SJCRH30 (cell line): ENCODE measurements around the gene PPARD. TPM values are rescaled to one million over a fixed set of nuclear protein-coding genes. Genes with fewer than 3 reads are reported as not detected.

ENCODE experiments used
- DNase-seq, 2 experiments: peaks; one replicate each; pipeline ENCODE4 v3.0.0-alpha.2; 2015 to 2020
- H3K27ac ChIP-seq: fragments of 250-450 bp; sonication (Bioruptor Pico); 2 replicates; pipeline ENCODE4 v1.5.1; 2020; ENCODE audit warnings: mild to moderate bottlenecking, moderate library complexity
- H3K27me3 ChIP-seq: fragments of 250-450 bp; sonication (Bioruptor Pico); 2 replicates; pipeline ENCODE4 v1.5.1; 2020; ENCODE audit warnings: mild to moderate bottlenecking, moderate library complexity
- H3K36me3 ChIP-seq: fragments of 250-450 bp; sonication (Bioruptor Pico); 2 replicates; pipeline ENCODE4 v1.5.1; 2020; ENCODE audit warnings: mild to moderate bottlenecking, moderate library complexity
- H3K4me1 ChIP-seq: fragments of 250-450 bp; sonication (Bioruptor Pico); 2 replicates; pipeline ENCODE4 v1.5.1; 2020; ENCODE audit warnings: mild to moderate bottlenecking, moderate library complexity
- H3K4me3 ChIP-seq: fragments of 250-450 bp; sonication (Bioruptor Pico); 2 replicates; pipeline ENCODE4 v1.5.1; 2020; ENCODE audit warnings: mild to moderate bottlenecking, moderate library complexity
- H3K9me3 ChIP-seq: fragments of 250-450 bp; sonication (Bioruptor Pico); replicated peaks from 2 replicates; pipeline ENCODE4 v1.5.1; 2020; ENCODE audit warnings: mild to moderate bottlenecking, moderate library complexity
- total RNA-seq: library from RNA; depleted of rRNA; stranded (reverse); fragments of >200 nt; shearing (Covaris generic); gene quantifications from 2 replicates; pipeline ENCODE4 v1.2.3, GENCODE V29; 2014

The PPARD gene
- total RNA-seq, 1 experiment from 2014 or later = 10.6 TPM

- peak within 1 kb of the TSS; percentile 71 for H3K27ac ChIP-seq
- peak; percentile 92 to 93 for DNase-seq
- H3K9me3 ChIP-seq = no peaks in the 10 kb centered on the region
- 0 out of 2 replicates have a peak, but pooled peaks cover 3% of the 10 kb centered on the region for H3K27me3 ChIP-seq
- no peaks in the 10 kb centered on the region for H3K36me3 ChIP-seq
- peak within 1 kb of the TSS; percentile 84 for H3K4me3 ChIP-seq
- peaks cover 15% of the 10 kb centered on the region for H3K4me1 ChIP-seq
Observed at GRCh38 chr6:35452183-35453090, 110.1 kb downstream of the PPARD start, which contains the start of gene FANCE. Gene FANCE (plus strand): TSS chr6:35452338. CDS start chr6:35452546, 208 bp downstream.

DNA sequence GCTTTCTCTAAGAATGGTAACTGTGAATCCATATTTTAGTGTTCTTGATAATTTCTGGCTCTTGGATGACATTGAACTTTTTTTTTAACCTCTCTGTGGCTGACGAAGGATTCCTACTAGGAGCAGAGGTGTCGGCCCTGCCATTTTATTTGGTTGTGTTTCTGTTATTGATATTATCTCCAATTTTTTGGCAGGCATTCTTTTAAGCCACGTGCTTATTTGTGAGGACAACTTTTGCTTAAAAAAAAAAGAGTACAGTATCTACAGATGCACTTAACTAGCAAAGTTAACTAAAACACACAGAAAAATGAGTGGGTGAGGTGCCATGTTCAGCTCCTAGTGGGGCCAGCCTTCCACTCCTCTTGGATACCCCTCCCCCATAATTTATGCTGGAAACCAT is 110.9 kb downstream of the PPARD start:
- Histone ChIP-seq H3K27me3 (0 out of 2 replicates have a peak, but pooled peaks cover 3% of the 10 kb centered on the region), H3K9me3 (no peaks in the 10 kb centered on the region), H3K27ac (no peak overlapping the region), H3K36me3 (no peaks in the 10 kb centered on the region), H3K4me3 (peak overlapping the region; percentile 84), H3K4me1 (peaks cover 15% of the 10 kb centered on the region)
- DNase-seq = no peak

DNA sequence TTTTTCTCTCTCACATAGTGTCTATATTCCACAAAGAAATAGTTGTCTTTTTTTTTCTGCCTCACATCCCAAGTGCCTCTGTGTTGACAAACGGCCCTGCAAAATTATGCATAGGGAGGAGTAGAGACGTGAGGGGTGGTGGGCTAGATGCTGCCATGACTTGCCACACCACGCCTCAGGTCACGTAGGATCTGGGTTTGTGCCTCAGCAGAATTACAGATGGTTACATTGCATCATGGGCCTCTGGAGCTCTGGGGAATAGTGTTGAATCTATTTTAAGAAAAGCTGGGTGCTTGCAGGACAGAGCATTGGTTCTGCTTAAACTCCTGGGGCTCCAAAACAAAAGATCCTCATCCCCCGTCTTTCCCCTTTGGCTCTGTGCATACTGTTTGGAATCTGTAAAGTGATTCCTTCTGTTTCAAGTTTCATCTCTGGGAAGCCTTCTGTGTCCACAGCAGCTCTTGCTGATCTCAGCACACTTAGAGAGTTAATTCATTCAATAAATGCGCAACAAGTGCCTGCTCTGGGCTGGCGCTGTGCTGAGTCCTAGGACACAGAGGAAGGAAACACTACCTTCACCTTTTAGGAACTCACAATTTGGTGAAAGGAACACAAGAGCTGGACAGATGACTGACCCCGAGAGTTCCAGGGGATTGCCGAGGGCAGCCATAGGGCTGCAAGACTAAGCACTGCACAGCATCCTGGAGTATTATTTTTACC is 112.2 kb downstream of the PPARD start:
- no peaks in the 10 kb centered on the region; the same call in 1 of the 2 replicates for H3K36me3 ChIP-seq
- 0 out of 2 replicates have a peak, but pooled peaks cover 2% of the 10 kb centered on the region for H3K27me3 ChIP-seq
- H3K4me3 ChIP-seq = no peak overlapping the region
- peaks cover 15% of the 10 kb centered on the region for H3K4me1 ChIP-seq
- DNase-seq = no peak
- no peaks in the 10 kb centered on the region for H3K9me3 ChIP-seq
- H3K27ac ChIP-seq = no peak overlapping the region

DNA sequence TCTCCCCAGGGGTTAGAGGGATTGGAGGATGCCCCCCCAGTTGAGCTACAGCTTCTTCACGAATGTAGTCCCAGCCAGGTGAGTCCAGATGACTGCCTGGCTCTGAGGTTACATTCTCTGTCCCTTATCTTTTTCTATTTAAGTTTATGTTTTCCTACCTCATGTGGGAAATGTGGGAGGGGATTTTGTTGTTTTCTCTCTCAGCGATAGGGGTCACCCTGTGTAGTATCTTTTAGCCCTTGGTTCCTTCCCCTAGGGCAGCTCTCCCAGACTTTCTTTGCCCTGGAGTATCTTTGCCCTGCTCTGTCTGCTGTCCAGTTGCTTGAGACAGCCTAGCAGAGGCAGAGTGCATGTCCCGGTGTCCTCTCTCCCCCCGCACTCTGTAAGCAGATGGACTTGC is 115.5 kb downstream of the PPARD start:
- no peak overlapping the region for H3K27ac ChIP-seq
- no peaks in the 10 kb centered on the region for H3K9me3 ChIP-seq
- no peaks in the 10 kb centered on the region; the same call in 1 of the 2 replicates for H3K36me3 ChIP-seq
- no peaks in the 10 kb centered on the region for H3K27me3 ChIP-seq
- DNase-seq = no peak
- no peak overlapping the region for H3K4me3 ChIP-seq
- peaks cover 8% of the 10 kb centered on the region; the same call in 1 of the 2 replicates for H3K4me1 ChIP-seq

DNA sequence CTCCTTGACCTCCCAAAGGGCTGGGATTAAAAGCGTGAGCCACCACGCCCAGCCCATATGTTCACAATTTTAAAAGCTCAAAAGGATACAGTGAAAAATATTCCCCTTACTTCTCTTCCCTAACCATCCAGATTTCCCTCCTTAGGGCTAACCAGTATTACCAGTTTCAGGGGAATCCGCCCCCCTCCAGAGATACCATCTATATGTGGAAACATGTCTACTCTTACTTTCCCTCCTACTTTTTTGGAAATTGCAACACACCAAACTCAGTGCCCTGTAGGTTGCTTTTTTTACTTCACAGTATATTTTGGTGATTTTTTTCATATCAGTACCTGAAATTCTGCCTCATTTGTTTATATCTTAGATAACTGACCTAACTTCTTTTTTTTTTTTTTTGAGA is 118.9 kb downstream of the PPARD start:
- DNase-seq = no peak
- Histone ChIP-seq H3K27ac (no peak overlapping the region), H3K4me3 (no peak overlapping the region), H3K36me3 (peaks cover 4% of the 10 kb centered on the region), H3K9me3 (no peaks in the 10 kb centered on the region), H3K4me1 (no peaks in the 10 kb centered on the region), H3K27me3 (no peaks in the 10 kb centered on the region)

- H3K27me3 ChIP-seq = no peaks in the 10 kb centered on the region
- no peak for DNase-seq
- H3K27ac ChIP-seq = no peak overlapping the region
- no peak overlapping the region for H3K4me3 ChIP-seq
- peaks cover 5% of the 10 kb centered on the region for H3K36me3 ChIP-seq
- H3K4me1 ChIP-seq = no peaks in the 10 kb centered on the region
- H3K9me3 ChIP-seq = no peaks in the 10 kb centered on the region
Observed at GRCh38 chr6:35463292-35463691, 120.9 kb downstream of the PPARD start.

GRCh38 chr6:35465646-35466045 is 123.3 kb downstream of the PPARD start:
- Histone ChIP-seq H3K36me3 (peaks cover 29% of the 10 kb centered on the region), H3K27me3 (no peaks in the 10 kb centered on the region)
- no peak for DNase-seq

GRCh38 chr6:35468181-35468979 is 126.0 kb downstream of the PPARD start, which contains the start of gene RPL10A:
Gene RPL10A (plus strand): TSS chr6:35468401. CDS start chr6:35468435, 34 bp downstream.
- peaks cover 17% of the 10 kb centered on the region for H3K4me1 ChIP-seq
- peak within 1 kb of the TSS; percentile 92 for H3K27ac ChIP-seq
- peak within 1 kb of the TSS; percentile 98 for H3K4me3 ChIP-seq
- no peaks in the 10 kb centered on the region for H3K9me3 ChIP-seq
- DNase-seq = peak; percentile 96 to 98
- H3K36me3 ChIP-seq = peaks cover 55% of the 10 kb centered on the region
- H3K27me3 ChIP-seq = no peaks in the 10 kb centered on the region

More at GRCh38 chr6:35465646-35466045, 123.3 kb downstream of the PPARD start:
- Histone ChIP-seq H3K27ac (no peak overlapping the region), H3K4me3 (no peak overlapping the region), H3K9me3 (no peaks in the 10 kb centered on the region), H3K4me1 (peaks cover 8% of the 10 kb centered on the region)

DNA sequence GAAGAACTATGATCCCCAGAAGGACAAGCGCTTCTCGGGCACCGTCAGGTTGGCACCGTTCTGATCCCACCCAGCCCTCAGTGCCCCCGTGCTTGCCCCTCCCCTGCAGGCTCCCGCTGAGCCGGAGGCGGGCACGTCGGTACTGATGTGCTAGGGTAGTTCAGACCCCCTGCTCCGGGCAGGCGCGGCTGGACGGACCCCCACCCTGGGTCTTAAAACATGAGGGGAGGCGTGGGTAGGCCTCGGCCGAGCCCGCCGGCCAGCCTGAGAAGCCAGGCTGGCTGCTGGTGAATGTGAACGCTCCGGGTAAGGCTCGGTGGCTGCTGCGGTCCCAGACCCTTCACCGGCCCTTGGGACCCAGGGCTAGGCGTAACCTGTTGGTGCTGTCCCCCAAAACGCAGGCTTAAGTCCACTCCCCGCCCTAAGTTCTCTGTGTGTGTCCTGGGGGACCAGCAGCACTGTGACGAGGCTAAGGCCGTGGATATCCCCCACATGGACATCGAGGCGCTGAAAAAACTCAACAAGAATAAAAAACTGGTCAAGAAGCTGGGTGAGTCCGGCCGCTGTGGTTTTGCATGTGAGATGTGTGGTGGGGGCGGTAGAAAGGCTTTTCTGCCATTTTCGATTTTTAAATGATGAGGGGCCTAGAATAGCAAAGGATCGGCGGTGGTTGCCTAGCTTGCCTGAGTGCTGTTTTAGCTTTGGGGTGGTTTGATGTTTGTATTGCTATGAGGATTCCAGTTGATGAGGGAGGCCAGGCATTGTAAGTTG is 126.8 kb downstream of the PPARD start:
- Histone ChIP-seq H3K9me3 (no peaks in the 10 kb centered on the region), H3K36me3 (peaks cover 61% of the 10 kb centered on the region), H3K4me1 (peaks cover 17% of the 10 kb centered on the region), H3K4me3 (peak overlapping the region; percentile 98), H3K27ac (peak overlapping the region; percentile 92), H3K27me3 (no peaks in the 10 kb centered on the region)
- DNase-seq = peak in 1 of 2 experiments; percentile 24

DNA sequence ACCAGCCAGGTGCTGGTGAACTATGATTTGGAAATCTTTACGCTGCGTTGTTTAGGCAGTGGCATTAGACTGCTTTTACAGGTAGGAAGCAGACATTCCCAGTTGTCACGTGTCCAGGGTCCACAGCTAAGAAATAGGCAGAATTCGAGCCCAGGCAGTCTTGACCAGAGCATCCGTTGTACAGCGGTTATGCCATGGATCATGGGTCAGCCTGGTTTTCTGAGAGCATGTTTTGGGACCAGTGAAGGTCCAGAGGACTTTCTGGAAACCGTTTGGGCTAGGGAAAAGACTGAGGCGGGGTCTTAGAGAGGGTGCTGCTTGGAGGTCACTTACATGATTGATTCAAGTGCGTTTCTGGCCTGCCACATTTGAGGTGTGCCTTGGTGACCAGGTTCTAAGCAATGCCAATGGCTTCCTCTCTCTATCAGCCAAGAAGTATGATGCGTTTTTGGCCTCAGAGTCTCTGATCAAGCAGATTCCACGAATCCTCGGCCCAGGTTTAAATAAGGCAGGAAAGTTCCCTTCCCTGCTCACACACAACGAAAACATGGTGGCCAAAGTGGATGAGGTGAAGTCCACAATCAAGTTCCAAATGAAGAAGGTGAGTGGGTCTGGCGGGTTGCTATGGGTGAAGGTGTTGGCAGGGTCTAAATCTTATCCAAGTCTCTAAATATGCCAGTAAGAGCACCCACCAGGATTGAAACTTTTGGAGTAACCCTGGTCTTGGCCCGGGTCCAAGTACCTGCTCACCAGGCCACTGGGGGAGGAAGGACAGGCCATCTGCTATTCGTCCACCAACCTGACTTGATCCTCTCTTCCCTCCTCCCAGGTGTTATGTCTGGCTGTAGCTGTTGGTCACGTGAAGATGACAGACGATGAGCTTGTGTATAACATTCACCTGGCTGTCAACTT is 127.6 kb downstream of the PPARD start:
- peaks cover 17% of the 10 kb centered on the region for H3K4me1 ChIP-seq
- no peaks in the 10 kb centered on the region for H3K9me3 ChIP-seq
- H3K27me3 ChIP-seq = no peaks in the 10 kb centered on the region
- DNase-seq = peak in 1 of 2 experiments; percentile 26
- peak overlapping the region; percentile 92; the same call in 1 of the 2 replicates for H3K27ac ChIP-seq
- peaks cover 62% of the 10 kb centered on the region for H3K36me3 ChIP-seq
- peak overlapping the region; percentile 98 for H3K4me3 ChIP-seq

GRCh38 chr6:35470663-35471120 is 128.3 kb downstream of the PPARD start:
- Histone ChIP-seq H3K4me1 (peaks cover 17% of the 10 kb centered on the region), H3K36me3 (peaks cover 59% of the 10 kb centered on the region), H3K27me3 (no peaks in the 10 kb centered on the region), H3K27ac (no peak overlapping the region), H3K4me3 (peak overlapping the region; percentile 98), H3K9me3 (no peaks in the 10 kb centered on the region)
- DNase-seq = no peak

DNA sequence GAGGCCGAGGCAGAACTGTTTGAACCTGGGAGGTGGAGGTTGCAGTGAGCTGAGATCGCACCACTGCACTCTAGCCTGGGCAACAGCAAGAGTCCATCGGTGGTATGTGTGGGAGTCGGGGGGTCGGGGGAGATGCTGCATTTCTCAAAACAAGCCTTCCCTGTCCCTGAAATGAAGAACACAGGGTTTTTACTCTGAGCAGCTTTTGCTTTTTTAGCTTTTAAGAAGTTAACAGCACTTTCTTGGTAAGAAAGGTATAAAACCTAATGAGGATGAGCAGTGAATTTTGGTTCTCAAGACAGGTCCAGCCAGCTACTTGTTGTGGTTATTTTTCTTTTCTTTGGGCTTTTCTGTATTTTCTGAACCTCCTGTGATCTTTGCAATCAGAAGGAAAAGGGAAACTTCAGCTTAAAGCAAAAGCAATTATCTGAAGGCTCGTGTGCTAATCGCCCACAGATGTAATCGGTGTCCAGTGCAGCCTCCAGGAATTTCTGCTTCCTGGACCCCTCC is 129.5 kb downstream of the PPARD start:
- Histone ChIP-seq H3K27me3 (no peaks in the 10 kb centered on the region), H3K4me3 (no peak overlapping the region), H3K9me3 (no peaks in the 10 kb centered on the region), H3K27ac (no peak overlapping the region), H3K36me3 (peaks cover 56% of the 10 kb centered on the region), H3K4me1 (peaks cover 17% of the 10 kb centered on the region)
- DNase-seq = no peak
